Measurements from ENCODE around the gene GSTM4.
"Not testable (repeated sequence)": the region's sequence is repeated elsewhere in the genome, so short reads cannot be mapped to it uniquely, and the experiment has no call there.

Gene GSTM4

DNA sequence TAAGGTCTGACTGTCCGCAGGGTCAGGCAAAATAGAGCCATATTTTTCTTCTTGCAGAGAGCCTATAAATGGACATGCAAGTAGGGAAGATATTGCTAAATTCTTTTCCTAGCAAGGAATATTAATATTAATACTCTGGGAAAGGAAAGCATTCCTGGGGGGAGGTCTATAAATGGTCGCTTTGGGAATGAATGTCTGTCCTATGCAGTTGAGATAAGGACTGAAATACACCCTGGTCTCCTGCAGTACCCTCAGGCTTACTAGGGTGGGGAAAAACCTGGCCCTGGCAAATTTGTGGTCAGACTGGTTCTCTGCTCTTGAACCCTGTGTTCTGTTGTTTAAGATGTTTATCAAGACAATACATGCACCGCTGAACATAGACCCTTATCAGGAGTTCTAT is 47.0 kb downstream of the GSTM4 start:
- not testable (repeated sequence) for DNase-seq (ENCODE audit: low spot score)

DNA sequence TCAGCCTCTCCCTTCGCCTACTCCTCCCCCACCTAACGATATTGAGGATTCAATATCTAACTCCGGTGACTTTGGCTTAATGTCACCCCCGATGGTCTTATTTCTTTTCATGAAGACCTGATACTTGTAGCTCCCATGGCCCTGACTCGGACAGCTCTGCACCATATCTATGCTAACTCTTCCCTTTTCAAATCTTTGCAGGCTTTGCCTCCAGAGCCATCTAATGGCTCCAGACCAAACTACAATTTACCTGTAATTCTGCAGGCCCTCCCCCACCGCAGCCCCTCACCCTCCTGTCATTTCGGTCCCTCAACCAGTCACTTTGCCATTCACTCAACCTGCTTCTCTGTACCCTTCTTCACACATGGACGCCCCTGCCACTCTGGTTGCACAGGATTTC is 48.3 kb downstream of the GSTM4 start:
- no peak for DNase-seq (ENCODE audit: low spot score)

- DNase-seq (ENCODE audit: low spot score) = no peak
Measured at GRCh38 chr1:109705411-109705810, 49.5 kb downstream of the GSTM4 start.

GRCh38 chr1:109708949-109709348 is 53.0 kb downstream of the GSTM4 start:
- not testable (repeated sequence) for DNase-seq (ENCODE audit: low spot score)

DNA sequence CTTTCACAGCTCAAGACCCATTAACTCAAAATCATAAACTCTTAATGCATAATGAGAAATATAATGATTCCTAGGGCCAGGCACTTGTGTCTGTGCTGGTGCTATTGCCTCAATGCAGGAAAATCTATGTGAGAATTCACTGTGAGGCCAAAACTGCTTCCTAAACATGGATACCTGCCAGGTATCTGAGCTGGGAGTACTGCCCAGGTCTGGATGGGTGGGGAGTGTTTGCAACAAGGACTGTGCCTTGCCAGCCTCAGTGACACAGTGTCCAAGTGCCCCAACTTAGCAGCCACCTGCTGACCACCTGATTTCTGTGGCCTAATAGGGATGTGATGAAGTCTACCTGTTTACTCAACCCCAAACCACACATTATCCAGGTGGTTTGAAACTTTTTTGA is 53.9 kb downstream of the GSTM4 start:
- DNase-seq (ENCODE audit: low spot score) = not testable (repeated sequence)

All from SK-N-DZ (cell line).